ENCODE data around the gene CGB8.
"Not testable (repeated sequence)": the region's sequence is repeated elsewhere in the genome, so short reads cannot be mapped to it uniquely, and the experiment has no call there.

CGB8 gene

DNA sequence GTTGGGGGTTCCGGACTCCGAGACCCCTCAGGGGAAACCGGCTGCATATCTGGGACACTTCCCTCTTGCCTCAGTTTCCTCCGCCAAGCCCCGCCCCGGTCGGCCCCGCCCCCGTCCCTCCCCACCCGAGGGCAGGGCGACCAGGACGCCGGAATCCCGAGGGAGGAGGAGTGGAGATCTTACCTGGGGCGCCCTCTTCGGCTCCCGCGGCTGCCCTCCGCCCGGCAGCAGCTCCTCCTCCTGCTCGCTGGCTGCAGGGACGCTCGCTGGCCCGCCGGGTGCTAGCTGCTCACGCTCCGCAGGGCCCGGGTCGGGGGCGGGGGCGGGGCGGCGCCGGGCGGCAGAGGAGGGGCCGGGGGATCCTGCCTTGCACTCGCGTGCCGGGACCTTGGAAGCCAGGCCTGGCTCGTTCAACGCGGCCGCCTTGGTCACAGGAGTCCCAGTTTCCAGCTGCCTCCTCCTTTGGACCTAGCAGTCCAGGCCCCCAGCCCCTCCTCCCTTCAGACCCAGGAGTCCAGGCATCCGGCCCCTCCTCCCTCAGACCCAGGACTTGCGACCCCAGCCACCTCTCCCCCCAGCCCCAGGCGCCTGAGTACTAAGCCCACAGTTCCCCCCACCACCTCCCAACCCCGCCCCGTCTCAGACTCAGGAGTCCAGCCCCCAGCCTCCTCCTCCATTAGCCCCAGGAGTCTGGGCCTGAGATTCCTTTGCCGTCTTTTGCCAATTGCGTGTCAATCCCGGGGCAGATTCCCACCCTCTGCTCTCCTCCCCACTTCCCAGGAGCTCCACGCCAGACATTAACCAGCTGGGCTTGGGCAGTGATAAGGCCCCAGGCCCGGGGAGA, 16.1 kb upstream of the CGB8 start, which contains the start of gene NTF4:
Gene NTF4, minus strand, starts transcription at position 51 of the 844 bp plus-strand sequence. CDS start 2,821 bp downstream, outside the sequence.
- DNase-seq: no peak

DNA sequence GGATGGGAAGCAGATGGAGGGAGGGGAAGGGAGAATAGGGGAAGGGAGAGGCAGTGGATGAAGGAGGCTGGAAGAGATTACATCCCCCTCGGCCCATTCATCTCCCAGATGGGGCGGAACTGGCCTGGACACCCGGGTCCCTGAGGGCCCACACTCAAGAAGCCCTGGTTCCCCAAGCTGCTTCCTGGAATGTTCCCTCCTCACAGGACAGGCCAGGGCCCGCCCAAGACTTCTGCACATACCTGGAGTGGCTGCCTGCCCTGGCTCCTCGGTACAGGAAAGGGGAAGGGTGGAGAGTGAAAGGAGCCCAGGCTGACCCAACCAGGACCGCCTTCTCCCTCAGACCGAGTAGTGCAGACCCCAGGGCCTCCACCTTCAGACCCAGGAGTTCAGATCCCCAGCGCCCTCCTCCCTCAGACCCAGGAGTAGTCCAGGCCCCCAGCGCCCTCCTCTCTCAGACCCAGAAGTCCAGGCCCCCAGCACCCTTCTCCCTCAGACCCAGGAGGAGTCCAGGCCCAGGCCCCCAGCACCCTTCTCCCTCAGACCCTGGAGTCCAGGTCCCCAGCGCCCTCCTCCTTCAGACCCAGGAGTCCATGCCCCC, 15.2 kb upstream of the CGB8 start:
- no peak for DNase-seq

DNA sequence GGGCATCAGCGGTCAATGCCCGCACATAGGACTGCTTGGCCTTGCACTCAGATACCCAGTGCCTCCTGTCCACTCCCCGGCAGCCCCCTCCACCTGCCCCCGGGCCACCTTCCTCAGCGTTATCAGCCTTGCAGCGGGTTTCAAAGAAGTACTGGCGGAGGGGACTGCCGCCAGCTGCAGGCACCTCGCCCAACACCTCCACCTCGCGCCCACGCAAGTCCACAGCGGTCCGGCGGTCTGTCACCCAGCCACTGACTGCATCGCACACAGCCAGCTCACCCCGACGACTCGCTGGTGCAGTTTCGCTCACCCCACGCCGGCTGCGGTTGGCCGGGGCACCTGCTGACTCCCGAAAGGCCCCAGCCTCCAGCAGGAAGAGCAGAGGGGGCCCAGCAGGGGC, 12.5 kb upstream of the CGB8 start:
- DNase-seq: no peak

DNA sequence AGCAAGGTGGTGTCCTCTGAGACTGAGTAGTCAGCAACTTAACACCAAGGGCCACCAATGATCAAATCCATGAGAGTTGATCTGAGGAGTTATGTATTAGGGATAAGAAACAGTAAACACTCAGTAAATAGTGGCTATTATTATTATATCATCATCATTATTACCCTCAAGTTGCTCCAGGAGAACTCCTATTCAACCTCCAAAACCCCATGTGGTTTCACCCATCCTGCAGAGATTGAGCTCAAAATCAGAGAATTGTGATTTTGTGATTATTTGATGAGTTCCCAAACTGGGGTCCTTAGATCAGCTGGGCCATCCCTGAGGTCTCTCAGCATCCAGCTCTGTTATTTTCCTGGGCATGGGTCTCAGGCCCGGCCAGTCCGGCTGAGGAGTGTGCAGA, 12.1 kb upstream of the CGB8 start:
- no peak for DNase-seq

DNA sequence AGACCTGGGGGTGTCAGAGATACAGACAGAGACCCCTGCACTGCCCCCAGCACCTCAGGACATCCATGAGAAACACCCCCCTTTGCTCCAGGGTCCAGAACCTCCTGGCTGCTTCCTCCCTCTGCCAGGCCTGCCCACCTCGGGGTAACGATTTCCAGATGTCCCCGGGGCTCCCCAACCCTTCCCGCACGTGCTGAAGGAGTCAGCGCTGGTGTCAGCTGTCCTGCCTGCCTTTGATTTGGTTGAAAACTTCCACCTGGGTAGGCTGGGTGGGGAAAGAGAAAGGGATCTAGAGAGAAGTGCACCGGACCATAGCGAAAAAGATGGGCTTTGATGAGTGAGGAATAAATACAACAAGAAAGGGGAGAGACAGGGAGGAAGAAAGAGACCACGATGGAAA, 10.1 kb upstream of the CGB8 start:
- no peak for DNase-seq

DNA sequence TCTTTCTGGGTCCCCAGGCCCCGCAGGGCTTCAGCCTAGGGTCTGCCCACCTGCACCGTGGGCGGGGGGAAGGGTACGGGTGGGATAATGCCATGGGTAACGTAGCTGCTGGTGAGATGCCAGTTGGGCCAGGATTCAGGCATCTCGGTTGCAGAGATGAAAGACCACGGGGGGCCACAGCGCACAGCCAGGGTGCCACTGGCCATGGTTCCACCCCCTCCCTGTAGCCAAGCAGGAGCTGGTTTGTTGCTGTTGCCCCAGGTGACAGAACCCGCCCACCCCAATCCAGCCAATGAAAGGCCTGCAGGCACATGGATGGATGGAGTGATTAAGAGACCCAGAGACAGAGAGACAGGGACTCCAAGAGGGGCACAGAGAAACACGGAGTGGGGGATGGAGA, 9.7 kb upstream of the CGB8 start:
- peak; percentile 38 for DNase-seq

DNA sequence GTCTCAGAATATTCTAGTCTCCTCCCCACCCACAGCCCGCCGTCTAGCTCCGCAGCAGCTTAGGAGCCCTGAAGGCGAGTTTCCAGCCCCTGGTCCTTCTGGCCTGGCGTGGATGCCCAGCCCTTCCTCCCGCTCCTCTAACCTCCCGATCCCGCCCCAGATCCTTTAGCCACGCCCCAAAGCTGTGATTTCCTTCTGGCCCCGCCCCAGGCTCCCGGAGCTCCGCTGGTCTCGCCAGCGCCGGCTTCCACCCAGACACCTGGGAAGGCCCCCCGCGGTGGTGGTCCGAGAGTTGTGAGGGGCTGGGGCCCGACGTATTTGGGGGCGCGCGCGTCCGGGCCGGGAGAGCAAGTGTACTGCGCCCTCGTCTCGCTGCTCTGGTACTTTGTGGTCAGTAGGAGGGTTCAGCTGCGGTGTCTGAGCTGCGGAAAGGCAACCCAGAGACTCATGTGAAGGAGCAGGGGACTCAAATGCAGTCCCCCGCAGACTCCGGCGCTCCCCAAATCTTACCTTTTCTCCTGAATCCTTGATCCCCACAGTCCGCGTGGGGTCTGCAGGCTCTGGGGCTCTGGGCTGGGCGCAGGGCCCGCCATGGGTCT, 8.8 kb upstream of the CGB8 start, which contains the start of gene CGB7:
Gene CGB7, minus strand, starts transcription at position 114 of the 599 bp plus-strand sequence. CDS start 2,374 bp downstream, outside the sequence.
- peak; percentile 32 for DNase-seq

DNA sequence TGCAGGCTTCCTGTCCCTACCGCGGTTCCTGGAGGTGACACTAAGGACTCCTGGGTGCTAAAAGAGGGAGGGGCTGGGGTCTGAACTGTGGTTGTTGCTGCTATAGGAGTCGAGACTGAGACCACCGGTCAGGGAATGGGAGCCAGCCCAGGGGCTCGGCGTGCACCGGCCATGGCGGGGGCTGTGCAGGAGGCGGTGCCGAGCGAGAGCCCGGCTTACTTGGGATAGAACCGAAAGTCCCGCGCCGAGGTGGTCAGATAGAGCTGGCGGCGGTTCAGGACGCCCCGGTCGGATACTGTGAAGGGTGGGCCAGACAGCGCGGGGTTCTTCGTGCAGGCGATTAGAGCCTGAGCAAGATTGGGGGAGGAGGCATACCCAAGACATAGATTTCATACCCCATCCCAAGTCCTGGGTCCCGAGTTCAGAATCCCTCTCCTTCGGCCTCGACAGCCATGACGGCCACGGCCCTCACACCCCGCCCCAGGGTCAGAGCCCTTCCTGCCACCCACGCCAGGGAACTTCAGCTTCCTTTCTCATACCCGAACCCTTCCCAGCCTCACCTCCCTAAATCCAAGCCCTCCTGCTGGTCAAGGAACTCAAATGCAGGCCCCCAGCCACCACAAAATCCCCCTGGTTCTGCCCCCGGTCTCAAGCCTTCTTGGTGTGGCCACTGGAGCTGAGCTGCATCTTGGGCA, 8.1 kb upstream of the CGB8 start:
- not testable (repeated sequence) for DNase-seq

DNA sequence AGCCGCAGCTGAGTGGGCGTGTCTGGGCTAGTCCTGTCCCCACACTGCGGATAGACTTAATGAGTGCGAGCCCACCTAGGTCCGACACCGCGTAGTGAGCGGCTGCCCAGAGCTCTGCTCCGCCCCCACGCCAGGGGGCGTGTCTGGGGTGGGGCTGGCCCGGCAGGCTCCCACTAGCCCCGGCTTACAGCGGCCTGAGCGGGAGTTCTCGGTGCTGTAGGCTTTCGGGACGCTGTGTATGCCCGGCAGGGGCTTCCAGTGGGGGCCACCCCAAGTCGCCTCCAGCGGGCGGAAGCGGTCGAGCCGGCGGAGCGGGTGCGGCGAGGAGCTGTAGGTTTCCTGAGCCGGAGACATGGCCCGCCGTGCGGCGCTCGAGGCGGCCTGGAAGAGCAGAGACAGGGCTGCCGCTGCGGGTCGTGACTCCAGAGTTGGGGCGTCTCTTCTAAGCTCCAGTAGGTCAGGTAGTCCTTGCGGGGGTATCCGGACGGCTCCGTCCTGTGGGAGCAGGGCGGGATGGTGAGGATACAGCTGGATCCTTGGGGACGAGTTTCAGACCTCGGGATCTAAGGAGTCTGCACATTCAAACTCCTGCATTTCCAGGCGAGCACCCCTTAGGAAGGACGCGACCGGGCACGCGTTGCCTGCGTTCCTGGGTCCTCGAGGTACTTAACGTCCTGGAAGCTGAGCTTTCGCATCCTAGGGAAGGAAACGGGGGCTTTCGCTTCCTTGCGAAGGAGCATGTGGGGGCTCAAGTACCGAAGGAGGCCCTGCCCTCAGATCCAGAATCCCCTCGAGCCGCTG, 7.4 kb upstream of the CGB8 start:
- DNase-seq: peak; percentile 53

DNA sequence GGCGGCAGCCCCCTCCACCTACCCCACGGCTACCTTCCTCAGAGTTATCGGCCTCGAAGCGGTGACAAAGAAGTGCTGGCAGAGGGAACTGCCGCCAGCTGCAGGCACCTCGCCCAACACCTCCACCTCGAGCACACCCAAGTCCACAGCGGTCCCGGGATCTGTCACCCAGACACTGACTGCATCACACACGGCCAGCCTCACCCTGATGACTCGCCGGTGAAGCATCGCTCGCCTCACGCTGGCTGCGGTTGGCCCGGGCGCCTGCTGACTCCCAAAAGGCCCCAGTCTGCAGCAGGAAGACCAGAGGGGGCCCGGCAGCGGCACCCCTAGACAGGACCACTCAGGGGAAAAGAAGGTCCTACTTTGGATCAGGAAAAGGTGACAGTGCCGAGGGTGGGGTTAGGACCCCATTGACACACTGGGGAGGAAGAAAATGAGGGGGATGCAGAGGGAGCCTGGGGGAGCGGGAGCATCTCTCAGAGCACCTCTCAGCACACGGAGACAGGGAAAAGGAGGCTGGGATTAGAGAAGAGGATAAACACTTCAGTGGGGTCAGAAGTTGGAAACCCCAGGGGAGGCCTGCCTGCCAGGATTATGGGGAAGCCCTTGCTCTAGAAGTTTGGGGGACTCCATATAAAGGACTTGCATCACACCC, 1.6 kb upstream of the CGB8 start:
- not testable (repeated sequence) for DNase-seq

DNA sequence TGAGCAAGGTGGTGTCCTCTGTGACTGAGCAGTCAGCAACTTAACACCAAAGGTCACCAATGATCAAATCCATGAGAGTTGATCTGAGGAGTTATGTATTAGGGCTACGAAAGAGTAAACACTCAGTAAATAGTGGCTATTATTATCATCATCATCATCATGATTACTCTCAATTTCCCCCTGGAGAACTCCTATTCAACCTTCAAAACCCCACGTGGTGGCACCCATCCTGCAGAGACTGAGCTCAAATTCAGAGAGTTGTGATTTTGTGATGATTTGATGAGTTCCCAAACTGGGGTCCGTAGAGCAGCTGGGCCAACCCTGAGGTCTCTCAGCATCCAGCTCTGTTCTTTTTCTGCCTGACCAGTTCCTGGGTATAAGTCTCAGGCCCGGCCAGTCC, 923 bp upstream of the CGB8 start:
- not testable (repeated sequence) for DNase-seq

DNA sequence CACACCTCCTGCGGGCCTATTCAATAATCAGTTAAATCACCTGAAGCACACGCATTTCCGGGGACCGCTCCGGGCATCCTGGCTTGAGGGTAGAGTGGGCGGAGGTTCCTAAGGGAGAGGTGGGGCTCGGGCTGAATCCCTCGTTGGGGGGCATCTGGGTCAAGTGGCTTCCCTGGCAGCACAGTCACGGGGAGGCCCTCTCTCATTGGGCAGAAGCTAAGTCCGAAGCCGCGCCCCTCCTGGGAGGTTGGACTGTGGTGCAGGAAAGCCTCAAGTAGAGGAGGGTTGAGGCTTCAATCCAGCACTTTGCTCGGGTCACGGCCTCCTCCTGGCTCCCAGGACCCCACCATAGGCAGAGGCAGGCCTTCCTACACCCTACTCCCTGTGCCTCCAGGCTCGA, 5.4 kb downstream of the CGB8 start, which contains the start of gene CGB5:
Gene CGB5, plus strand, starts transcription at position 301 of the 400 bp plus-strand sequence. CDS start 362 bp downstream, outside the sequence.
- DNase-seq: not testable (repeated sequence)

DNA sequence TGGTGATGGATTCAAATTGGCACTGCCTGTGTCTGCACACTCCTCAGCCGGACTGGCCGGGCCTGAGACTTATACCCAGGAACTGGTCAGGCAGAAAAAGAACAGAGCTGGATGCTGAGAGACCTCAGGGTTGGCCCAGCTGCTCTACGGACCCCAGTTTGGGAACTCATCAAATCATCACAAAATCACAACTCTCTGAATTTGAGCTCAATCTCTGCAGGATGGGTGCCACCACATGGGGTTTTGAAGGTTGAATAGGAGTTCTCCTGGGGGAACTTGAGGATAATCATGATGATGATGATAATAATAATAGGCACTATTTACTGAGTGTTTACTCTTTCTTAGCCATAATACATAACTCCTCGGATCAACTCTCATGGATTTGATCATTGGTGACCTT, 6.2 kb downstream of the CGB8 start:
- not testable (repeated sequence) for DNase-seq

DNA sequence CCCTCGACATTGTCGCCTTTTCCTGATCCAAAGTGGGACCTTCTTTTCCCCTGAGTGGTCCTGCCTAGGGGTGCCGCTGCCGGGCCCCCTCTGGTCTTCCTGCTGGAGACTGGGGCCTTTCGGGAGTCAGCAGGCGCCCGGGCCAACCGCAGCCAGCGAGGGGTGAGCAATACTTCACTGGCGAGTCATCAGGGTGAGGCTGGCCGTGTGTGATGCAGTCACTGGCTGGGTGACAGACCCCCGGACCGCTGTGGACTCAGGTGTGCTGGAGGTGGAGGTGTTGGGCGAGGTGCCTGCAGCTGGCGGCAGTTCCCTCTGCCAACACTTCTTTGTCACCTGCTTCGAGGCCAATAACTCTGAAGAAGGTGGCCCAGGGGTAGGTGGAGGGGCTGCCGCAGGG, 6.7 kb downstream of the CGB8 start:
- no peak for DNase-seq

DNA sequence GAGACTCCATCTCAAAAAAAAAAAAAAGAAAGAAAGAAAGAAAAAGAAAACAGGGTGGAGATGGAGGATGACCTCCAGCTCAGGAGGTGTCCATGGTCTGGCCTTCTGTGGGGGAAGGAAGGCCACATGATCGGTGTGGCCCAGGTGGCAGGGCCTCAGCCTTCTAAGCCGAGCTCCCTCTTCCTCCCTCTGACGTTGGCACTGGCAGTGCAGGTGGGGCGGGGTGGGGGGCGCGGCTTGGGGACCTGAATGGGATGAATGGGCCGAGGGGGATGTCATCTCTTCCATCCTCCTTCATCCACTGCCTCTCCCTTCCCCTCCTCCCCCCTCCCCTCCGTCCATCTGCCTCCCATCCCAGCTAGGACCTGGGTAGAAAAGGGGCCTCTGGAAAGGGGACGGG, 9.2 kb downstream of the CGB8 start:
- not testable (repeated sequence) for DNase-seq

DNA sequence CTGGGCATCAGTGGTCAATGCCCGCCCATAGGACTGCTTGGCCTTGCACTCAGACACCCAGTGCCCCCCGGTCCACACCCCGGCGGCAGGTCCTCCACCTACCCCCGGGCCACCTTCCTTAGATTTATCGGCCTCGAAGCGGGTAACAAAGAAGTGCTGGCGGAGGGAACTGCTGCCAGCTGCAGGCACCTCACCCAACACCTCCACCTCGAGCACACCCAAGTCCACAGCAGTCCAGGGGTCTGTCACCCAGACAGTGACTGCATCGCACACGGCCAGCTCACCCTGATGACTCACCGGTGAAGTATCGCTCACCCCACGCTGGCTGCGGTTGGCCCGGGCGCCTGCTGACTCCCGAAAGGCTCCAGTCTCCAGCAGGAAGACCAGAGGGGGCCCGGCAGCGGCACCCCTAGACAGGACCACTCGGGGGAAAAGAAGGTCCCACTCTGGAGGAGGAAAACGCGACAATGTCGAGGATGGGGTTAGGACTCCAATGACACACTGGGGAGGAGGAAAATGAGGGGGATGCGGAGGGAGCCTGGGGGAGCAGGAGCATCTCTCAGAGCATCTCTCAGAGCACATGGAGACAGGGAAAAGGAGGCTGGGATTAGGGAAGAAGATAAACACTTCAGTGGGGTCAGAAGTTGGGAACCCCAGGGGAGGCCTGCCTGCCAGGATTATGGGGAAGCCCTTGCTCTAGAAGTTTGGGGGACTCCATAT, 10.2 kb downstream of the CGB8 start:
- not testable (repeated sequence) for DNase-seq

DNA sequence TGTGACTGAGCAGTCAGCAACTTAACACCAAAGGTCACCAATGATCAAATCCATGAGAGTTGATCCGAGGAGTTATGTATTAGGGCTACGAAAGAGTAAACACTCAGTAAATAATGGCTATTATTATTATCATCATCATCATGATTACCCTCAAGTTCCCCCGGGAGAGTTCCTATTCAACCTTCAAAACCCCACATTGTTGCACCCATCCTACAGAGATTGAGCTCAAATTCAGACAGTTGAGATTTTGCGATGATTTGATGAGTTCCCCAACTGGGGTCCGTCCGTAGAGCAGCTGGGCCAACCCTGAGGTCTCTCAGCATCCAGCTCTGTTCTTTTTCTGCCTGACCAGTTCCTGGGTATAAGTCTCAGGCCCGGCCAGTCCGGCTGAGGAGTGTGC, 10.8 kb downstream of the CGB8 start:
- not testable (repeated sequence) for DNase-seq

DNA sequence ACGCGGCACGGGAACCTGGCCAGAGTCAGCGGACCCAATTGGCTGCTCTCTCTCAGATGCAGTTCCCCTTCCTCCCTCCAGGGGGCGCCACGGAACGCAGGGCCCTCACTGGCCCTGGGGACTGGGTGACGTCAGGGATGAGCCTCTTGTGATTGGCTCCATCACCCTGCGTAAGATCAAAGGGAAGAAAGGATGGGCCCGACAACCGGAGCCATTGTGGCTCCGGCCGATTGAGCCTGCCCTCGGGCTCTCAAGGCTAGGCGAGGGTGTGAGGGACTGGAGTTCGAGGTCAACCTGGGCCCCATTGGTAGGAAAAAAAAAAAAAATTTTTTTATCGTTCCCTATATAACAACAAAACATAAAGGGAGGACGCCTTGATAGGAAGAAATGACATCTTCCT, 12.1 kb downstream of the CGB8 start, which contains the start of gene CGB1:
Gene CGB1, minus strand, starts transcription at position 81 of the 400 bp plus-strand sequence. CDS start 184 bp downstream, outside the sequence.
- peak; percentile 80 for DNase-seq

DNA sequence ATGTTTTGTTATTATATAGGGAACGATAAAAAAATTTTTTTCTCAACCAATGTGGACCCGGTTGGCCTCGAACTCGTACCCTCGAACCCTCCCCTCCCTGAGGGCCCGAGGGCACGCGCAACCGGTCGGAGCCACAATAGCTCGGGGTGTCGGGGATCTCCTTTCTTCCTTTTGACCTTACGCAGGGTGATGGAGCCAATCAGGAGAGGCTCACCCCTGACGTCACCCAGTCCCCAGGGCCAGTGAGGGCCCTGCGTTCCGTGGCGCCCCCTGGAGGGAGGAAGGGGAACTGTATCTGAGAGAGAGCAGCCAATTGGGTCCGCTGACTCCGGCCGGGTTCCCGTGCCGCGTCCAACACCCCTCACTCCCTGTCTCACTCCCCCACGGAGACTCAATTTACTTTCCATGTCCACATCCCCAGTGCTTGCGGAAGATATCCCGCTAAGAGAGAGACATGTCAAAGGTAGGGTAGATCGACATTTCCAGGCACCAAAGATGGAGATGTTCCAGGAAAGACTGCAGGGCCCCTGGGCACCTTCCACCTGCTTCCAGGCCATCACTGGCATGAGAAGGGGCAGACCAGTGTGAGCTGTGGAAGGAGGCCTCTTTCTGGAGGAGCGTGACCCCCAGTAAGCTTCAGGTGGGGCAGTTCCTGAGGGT, 17.1 kb downstream of the CGB8 start, which contains the start of gene CGB2:
Gene CGB2, plus strand, starts transcription at position 249 of the 660 bp plus-strand sequence. Its CDS starts 206 bp downstream, at position 455.
- DNase-seq: peak; percentile 94

DNA sequence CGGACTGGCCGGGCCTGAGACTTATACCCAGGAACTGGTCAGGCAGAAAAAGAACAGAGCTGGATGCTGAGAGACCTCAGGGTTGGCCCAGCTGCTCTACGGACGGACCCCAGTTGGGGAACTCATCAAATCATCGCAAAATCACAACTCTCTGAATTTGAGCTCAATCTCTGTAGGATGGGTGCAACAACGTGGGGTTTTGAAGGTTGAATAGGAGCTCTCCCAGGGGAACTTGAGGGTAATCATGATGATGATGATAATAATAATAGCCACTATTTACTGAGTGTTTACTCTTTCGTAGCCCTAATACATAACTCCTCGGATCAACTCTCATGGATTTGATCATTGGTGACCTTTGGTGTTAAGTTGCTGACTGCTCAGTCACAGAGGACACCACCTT, 18.6 kb downstream of the CGB8 start:
- not testable (repeated sequence) for DNase-seq
